CD4-positive, alpha-beta T cell treated with Interferon alpha-2 for 1 hour (primary cell): Measurements from ENCODE around the gene SPTLC2.

Source experiments
- DNase-seq, 2 donors: peaks; one replicate each; pipeline ENCODE4 v3.0.0-alpha.2; 2020 to 2022

The SPTLC2 gene

GRCh38 chr14:77498984-77499527, 117.4 kb downstream of the SPTLC2 start:
- DNase-seq, result no peak

- peak; percentile 14 to 35 for DNase-seq
These were observed 118.1 kb downstream of the SPTLC2 start, which contains the start of gene ISM2 for GRCh38 chr14:77498120-77498979. Gene ISM2, minus strand, starts transcription at chr14:77498816. Its CDS starts 23 bp downstream, at chr14:77498793.

- DNase-seq, result no peak
These were observed 121.1 kb downstream of the SPTLC2 start for GRCh38 chr14:77495334-77495733.

- DNase-seq, result no peak
These were observed 125.4 kb downstream of the SPTLC2 start for GRCh38 chr14:77491056-77491455.

GRCh38 chr14:77490347-77490986, 126.0 kb downstream of the SPTLC2 start:
- DNase-seq, result no peak

- DNase-seq, result no peak
These were observed 127.4 kb downstream of the SPTLC2 start for GRCh38 chr14:77489041-77489440.

GRCh38 chr14:77488558-77488957, 127.9 kb downstream of the SPTLC2 start:
- DNase-seq, result no peak

GRCh38 chr14:77485901-77486678, 130.3 kb downstream of the SPTLC2 start:
- DNase-seq, result no peak

- DNase-seq, result no peak
These were observed 131.2 kb downstream of the SPTLC2 start for GRCh38 chr14:77485256-77485655.

GRCh38 chr14:77482422-77482821, 134.0 kb downstream of the SPTLC2 start:
- no peak for DNase-seq

- no peak for DNase-seq
These were observed 137.6 kb downstream of the SPTLC2 start for GRCh38 chr14:77478796-77479195.

GRCh38 chr14:77478029-77478428, 138.4 kb downstream of the SPTLC2 start:
- DNase-seq, result no peak

- DNase-seq, result no peak
These were observed 140.9 kb downstream of the SPTLC2 start for GRCh38 chr14:77475432-77476115.

GRCh38 chr14:77474479-77475177, 141.8 kb downstream of the SPTLC2 start:
- DNase-seq, result no peak

- no peak for DNase-seq
These were observed 142.5 kb downstream of the SPTLC2 start for GRCh38 chr14:77473921-77474320.

- DNase-seq, result no peak
These were observed 146.1 kb downstream of the SPTLC2 start for GRCh38 chr14:77470224-77470870.

- no peak for DNase-seq
These were observed 146.9 kb downstream of the SPTLC2 start for GRCh38 chr14:77469539-77469938.

- no peak for DNase-seq
These were observed 147.4 kb downstream of the SPTLC2 start for GRCh38 chr14:77469067-77469505.

GRCh38 chr14:77467801-77468200, 148.6 kb downstream of the SPTLC2 start:
- no peak for DNase-seq

GRCh38 chr14:77459072-77459723, 157.2 kb downstream of the SPTLC2 start:
- DNase-seq, result peak; percentile 48 to 75
